GM21390 (cell line): ENCODE measurements around the gene YWHAQ.

Experiments
- ATAC-seq: cut with Tn5 transposase; IDR thresholded peaks from one replicate; pipeline ENCODE4 v1.9.1; 2021; ENCODE audit not compliant: unreplicated experiment

Gene YWHAQ

GRCh38 chr2:9655441-9656269, 24.9 kb upstream of the YWHAQ start:
- ATAC-seq = no peak

GRCh38 chr2:9654452-9655100, 23.8 kb upstream of the YWHAQ start:
- ATAC-seq = no peak

GRCh38 chr2:9653485-9654271, 22.9 kb upstream of the YWHAQ start:
- no peak for ATAC-seq

- ATAC-seq = no peak
Observed at GRCh38 chr2:9652898-9653479, 22.2 kb upstream of the YWHAQ start.

GRCh38 chr2:9652267-9652666, 21.5 kb upstream of the YWHAQ start:
- no peak for ATAC-seq

GRCh38 chr2:9650119-9650821, 19.5 kb upstream of the YWHAQ start:
- ATAC-seq = no peak

GRCh38 chr2:9649261-9649660, 18.5 kb upstream of the YWHAQ start:
- ATAC-seq = no peak

GRCh38 chr2:9648821-9649220, 18.0 kb upstream of the YWHAQ start:
- no peak for ATAC-seq

- no peak for ATAC-seq
Observed at GRCh38 chr2:9647884-9648283, 17.1 kb upstream of the YWHAQ start.

- ATAC-seq = no peak
Observed at GRCh38 chr2:9646196-9647030, 15.6 kb upstream of the YWHAQ start.

GRCh38 chr2:9644603-9645002, 13.8 kb upstream of the YWHAQ start:
- no peak for ATAC-seq

GRCh38 chr2:9644021-9644420, 13.2 kb upstream of the YWHAQ start:
- ATAC-seq = no peak

- no peak for ATAC-seq
Observed at GRCh38 chr2:9641641-9642040, 10.8 kb upstream of the YWHAQ start.

- no peak for ATAC-seq
Observed at GRCh38 chr2:9640403-9641104, 9.8 kb upstream of the YWHAQ start.

- no peak for ATAC-seq
Observed at GRCh38 chr2:9639740-9640343, 9.0 kb upstream of the YWHAQ start.

- no peak for ATAC-seq
Observed at GRCh38 chr2:9639000-9639602, 8.3 kb upstream of the YWHAQ start.

GRCh38 chr2:9638532-9638931, 7.7 kb upstream of the YWHAQ start:
- ATAC-seq = no peak

- ATAC-seq = no peak
Observed at GRCh38 chr2:9637330-9637729, 6.5 kb upstream of the YWHAQ start.
